Measurements from ENCODE around the gene CREB3L2.
"Not testable (repeated sequence)": the region's sequence is repeated elsewhere in the genome, so short reads cannot be mapped to it uniquely, and the experiment has no call there.

The CREB3L2 gene

GRCh38 chr7:137987018-137987349 lies 14.9 kb downstream of the CREB3L2 start:
- no peak for DNase-seq

GRCh38 chr7:137986252-137987017 lies 15.5 kb downstream of the CREB3L2 start:
- no peak for DNase-seq

- DNase-seq = no peak
Observed at GRCh38 chr7:137985897-137986251, 16.0 kb downstream of the CREB3L2 start.

- DNase-seq = no peak
Observed at GRCh38 chr7:137985253-137985896, 16.5 kb downstream of the CREB3L2 start.

GRCh38 chr7:137984181-137985041 lies 17.5 kb downstream of the CREB3L2 start:
- DNase-seq = no peak

- DNase-seq = no peak
Observed at GRCh38 chr7:137983323-137984008, 18.4 kb downstream of the CREB3L2 start.

GRCh38 chr7:137982394-137982793 lies 19.5 kb downstream of the CREB3L2 start:
- DNase-seq = not testable (repeated sequence)

- no peak for DNase-seq
Observed at GRCh38 chr7:137981668-137982067, 20.2 kb downstream of the CREB3L2 start.

GRCh38 chr7:137981175-137981574 lies 20.7 kb downstream of the CREB3L2 start:
- DNase-seq = no peak

- no peak for DNase-seq
Observed at GRCh38 chr7:137980308-137980707, 21.6 kb downstream of the CREB3L2 start.

GRCh38 chr7:137978464-137979237 lies 23.2 kb downstream of the CREB3L2 start:
- no peak for DNase-seq

GRCh38 chr7:137977173-137977572 lies 24.7 kb downstream of the CREB3L2 start:
- no peak for DNase-seq

- DNase-seq = no peak
Observed at GRCh38 chr7:137976696-137977095, 25.2 kb downstream of the CREB3L2 start.

- DNase-seq = no peak
Observed at GRCh38 chr7:137976232-137976631, 25.7 kb downstream of the CREB3L2 start.

GRCh38 chr7:137975768-137976167 lies 26.1 kb downstream of the CREB3L2 start:
- DNase-seq = no peak

GRCh38 chr7:137975221-137975620 lies 26.7 kb downstream of the CREB3L2 start:
- DNase-seq = no peak

- no peak for DNase-seq
Observed at GRCh38 chr7:137974766-137975165, 27.1 kb downstream of the CREB3L2 start.

GRCh38 chr7:137970253-137970975 lies 31.5 kb downstream of the CREB3L2 start:
- DNase-seq = no peak

- DNase-seq = no peak
Observed at GRCh38 chr7:137969828-137970227, 32.1 kb downstream of the CREB3L2 start.

- DNase-seq = no peak
Observed at GRCh38 chr7:137968890-137969289, 33.0 kb downstream of the CREB3L2 start.

GRCh38 chr7:137968339-137968738 lies 33.5 kb downstream of the CREB3L2 start:
- not testable (repeated sequence) for DNase-seq

Data from cerebellar nuclear complex (tissue), 1 donor.